Spleen (tissue), 7 donors: Measurements from ENCODE around the gene TBC1D22B.

Experiments
- CTCF ChIP-seq, 11 experiments: fragments of 200-600 bp in 7 of 11; fragments of 450-650 bp in 4 of 11; sonication (generic) in 4 of 11; IDR thresholded peaks in 8 of 11; conservative IDR thresholded peaks in 3 of 11; 1 replicate in 7 of 11; 2 replicates in 4 of 11; pipeline versions ENCODE4 v1.4.0 to v1.8.0; 2016 to 2021; ENCODE audit warnings: antibody characterized with exemption in 11 of 11, inconsistent platforms in 4 of 11, mild to moderate bottlenecking in 1 of 11
- POLR2AphosphoS5 ChIP-seq, 3 donors: sonication (generic); formaldehyde crosslinking; IDR thresholded peaks; one replicate each; pipeline ENCODE4 v1.5.1; 2017; ENCODE audit warnings: antibody characterized with exemption in 3 of 3
- donor health status: DM: no; HTN: no; CAD: no; lungs with moderate emphysema.
- donor health status: DM: no; HTN: no; CAD: no.
- donor health status: DM: no; HTN: no; CAD: no.

GRCh38 chr6:37344308-37344707 lies 86.7 kb downstream of the TBC1D22B start:
- TF ChIP-seq CTCF (IDR thresholded peaks at IDR 0.05 in 8 of 11, conservative IDR thresholded peaks at IDR 0.05 in 3 of 11) (no peak), POLR2AphosphoS5 (IDR thresholded peaks at IDR 0.05) (no peak)
